Measurements from ENCODE around the gene CPNE6.

DNA sequence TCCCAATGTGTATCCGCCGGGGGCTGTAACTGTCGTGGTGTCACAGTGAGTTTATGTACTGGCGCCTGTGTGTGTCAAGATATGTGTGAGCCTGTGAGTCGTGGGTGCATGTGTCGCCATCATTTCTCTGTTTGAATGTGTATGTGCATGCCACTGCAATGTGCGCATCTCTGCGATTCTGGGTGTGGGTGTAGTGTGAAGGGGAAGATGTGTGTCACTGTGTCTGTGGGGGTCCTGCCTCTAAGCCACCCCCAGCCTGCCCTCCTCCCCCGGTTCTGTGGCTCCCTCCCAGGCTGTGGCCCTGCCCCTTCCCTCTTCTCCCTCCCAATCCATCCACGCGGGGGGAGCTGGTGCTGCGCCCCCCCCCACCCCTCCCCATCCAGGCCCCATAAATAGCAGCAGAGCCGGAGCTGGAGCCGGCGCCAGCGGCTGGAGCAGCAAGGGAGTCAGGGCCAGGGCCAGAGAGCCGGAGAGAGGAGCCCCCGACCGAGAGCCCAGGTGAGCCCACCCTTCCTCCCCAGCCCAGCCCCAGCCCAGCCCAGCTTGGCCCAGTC lies at the start of gene CPNE6:
- TF ChIP-seq, protein P1, sequence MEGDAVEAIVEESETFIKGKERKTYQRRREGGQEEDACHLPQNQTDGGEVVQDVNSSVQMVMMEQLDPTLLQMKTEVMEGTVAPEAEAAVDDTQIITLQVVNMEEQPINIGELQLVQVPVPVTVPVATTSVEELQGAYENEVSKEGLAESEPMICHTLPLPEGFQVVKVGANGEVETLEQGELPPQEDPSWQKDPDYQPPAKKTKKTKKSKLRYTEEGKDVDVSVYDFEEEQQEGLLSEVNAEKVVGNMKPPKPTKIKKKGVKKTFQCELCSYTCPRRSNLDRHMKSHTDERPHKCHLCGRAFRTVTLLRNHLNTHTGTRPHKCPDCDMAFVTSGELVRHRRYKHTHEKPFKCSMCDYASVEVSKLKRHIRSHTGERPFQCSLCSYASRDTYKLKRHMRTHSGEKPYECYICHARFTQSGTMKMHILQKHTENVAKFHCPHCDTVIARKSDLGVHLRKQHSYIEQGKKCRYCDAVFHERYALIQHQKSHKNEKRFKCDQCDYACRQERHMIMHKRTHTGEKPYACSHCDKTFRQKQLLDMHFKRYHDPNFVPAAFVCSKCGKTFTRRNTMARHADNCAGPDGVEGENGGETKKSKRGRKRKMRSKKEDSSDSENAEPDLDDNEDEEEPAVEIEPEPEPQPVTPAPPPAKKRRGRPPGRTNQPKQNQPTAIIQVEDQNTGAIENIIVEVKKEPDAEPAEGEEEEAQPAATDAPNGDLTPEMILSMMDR (IDR thresholded peaks at IDR 0.05) = no peak
- no peak for TF ChIP-seq POLR2A (IDR thresholded peaks at IDR 0.05)
